ENCODE measurements around the gene BCS1L. TPM values are rescaled to one million over a fixed set of nuclear protein-coding genes. Genes with fewer than 3 reads are reported as not detected.

BCS1L gene
- total and polyA plus RNA-seq, 7 experiments from 2014 or later: 15.5 to 62.0 (median 27.6) TPM

DNA sequence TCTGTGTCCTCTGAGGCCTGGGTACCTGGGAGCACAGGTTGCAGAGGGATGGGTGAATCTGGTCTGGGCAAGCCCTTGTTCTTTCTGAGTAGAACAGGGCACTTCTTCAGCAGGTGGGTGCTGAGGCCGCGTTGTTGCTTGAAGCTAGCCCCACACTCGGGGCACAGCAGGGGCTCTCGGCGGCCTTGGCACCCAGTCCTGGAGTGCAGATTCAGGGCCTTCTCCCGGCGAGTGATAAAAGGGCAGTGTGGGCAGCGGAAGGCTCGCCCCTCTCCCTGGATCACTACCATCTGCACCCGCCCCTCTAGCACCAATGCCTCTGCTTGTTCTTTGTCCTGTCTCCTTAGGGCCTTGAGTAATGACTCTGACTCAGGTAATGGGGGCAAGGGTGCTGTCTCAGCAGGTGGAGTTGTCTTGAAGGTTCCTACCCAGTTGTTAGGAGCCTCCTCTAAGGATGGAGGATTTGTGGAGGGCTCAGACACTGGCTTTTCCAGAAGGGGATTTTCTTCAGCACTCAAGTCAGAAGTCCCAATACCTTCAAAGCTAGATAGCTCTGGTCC is 15.7 kb upstream of the BCS1L start:
- Mint-ChIP-seq H3K4me3 (no peak overlapping the region), H3K4me1 (peaks cover 0 to 14% (median 12%) of the 10 kb centered on the region in 7 donors), H3K9me3 (no peaks in the 10 kb centered on the region), H3K27me3 (no peaks in the 10 kb centered on the region), H3K27ac (no peak overlapping the region), H3K36me3 (peaks cover 5 to 36% (median 22%) of the 10 kb centered on the region in 5 donors)
- Histone ChIP-seq H3K36me3 (ENCODE audit: control insufficient read depth in 2 of 3, insufficient read depth in 3 of 3, low read length in 3 of 3) (peaks cover 24 to 78% (median 40%) of the 10 kb centered on the region in 3 experiments), H3K9me3 (ENCODE audit: control insufficient read depth in 2 of 3, low read length in 3 of 3) (no peaks in the 10 kb centered on the region), H3K4me3 (ENCODE audit: low read length) (no peak overlapping the region), H3K4me1 (ENCODE audit: control insufficient read depth in 2 of 2, insufficient read depth in 2 of 2, low read length in 2 of 2) (peaks cover 0 to 7% of the 10 kb centered on the region in 2 donors), H3K27me3 (ENCODE audit: control insufficient read depth in 2 of 2, insufficient read depth in 2 of 2, low read length in 2 of 2) (no peaks in the 10 kb centered on the region), H3K27ac (ENCODE audit: low read depth, low read length) (no peak overlapping the region)
- intact Hi-C loops (cut with micrococcal nuclease): no loop called here
- no peak for DNase-seq
- ChIA-PET CTCF (interaction anchor here (1.1 kb wide), 1 partner anchor 335 kb away, joined by 10 read pairs; no protein-coding TSS in a partner anchor), POLR2A (no interaction called here)
- no peak for ATAC-seq

DNA sequence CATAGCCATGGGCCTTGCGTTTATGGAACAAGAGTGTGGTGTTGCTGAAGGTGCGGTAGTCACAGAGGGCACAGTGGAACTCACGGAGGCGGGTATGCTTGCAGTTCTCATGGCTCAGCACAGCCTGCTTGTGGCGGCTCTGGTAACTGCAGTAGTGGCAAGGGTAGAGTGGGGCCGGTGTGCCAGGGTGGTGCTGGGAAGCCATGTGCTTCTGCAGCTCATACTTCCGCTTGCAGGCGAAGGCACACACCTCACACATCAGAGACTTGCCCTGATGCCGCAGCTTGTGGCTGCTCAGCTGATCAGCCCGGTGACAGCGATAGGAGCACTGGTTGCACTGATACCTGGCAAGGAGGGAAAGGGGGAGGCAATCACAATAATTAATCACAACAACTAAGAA is 14.8 kb upstream of the BCS1L start:
- Mint-ChIP-seq H3K4me3 (no peak overlapping the region), H3K27ac (peak overlapping the region in 1 of 9 donors; percentile 52), H3K27me3 (no peaks in the 10 kb centered on the region), H3K36me3 (peaks cover 6 to 31% (median 17%) of the 10 kb centered on the region in 5 donors), H3K9me3 (no peaks in the 10 kb centered on the region), H3K4me1 (peaks cover 0 to 14% (median 12%) of the 10 kb centered on the region in 7 donors)
- Histone ChIP-seq H3K36me3 (ENCODE audit: control insufficient read depth in 2 of 3, insufficient read depth in 3 of 3, low read length in 3 of 3) (peaks cover 24 to 80% (median 36%) of the 10 kb centered on the region in 3 experiments), H3K27me3 (ENCODE audit: control insufficient read depth in 2 of 2, insufficient read depth in 2 of 2, low read length in 2 of 2) (no peaks in the 10 kb centered on the region), H3K27ac (ENCODE audit: low read depth, low read length) (no peak overlapping the region), H3K9me3 (ENCODE audit: control insufficient read depth in 2 of 3, low read length in 3 of 3) (no peaks in the 10 kb centered on the region), H3K4me1 (ENCODE audit: control insufficient read depth in 2 of 2, insufficient read depth in 2 of 2, low read length in 2 of 2) (peaks cover 0 to 7% of the 10 kb centered on the region in 2 donors), H3K4me3 (ENCODE audit: low read length) (no peak overlapping the region)
- POLR2A ChIA-PET: interaction anchor here (0.5 to 1.6 kb wide), 2 partner anchors 15 to 84 kb away, joined by 3 to 5 read pairs; partner anchors contain the start of genes BCS1L and ZNF142
- intact Hi-C loops (cut with micrococcal nuclease): no loop called here
- no peak for DNase-seq
- no peak for ATAC-seq
- CTCF ChIA-PET: interaction anchor here (1.1 kb wide), 1 partner anchor 336 kb away, joined by 10 read pairs; no protein-coding TSS in a partner anchor

DNA sequence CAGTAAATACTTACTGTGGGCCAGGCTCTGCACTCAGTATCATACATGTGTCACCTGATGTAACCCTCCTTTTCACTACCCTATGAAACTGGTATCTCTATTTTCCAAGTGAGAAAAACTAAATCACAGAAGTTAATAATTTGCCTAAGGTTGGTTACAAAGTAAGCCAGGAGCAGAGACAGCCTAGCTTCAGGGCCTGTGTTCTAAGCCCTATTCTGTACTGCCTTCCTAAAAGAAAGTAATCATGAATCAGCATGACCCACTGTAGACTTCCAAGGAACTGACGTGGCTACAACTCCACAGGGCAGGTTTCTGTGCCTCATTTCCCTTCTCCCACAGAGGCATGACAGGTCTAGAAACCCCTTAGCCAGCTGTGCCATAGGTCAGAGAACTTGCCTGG is 14.4 kb upstream of the BCS1L start:
- ChIA-PET CTCF (no interaction called here), POLR2A (interaction anchor here (0.5 to 1.6 kb wide), 2 partner anchors 14 to 83 kb away, joined by 3 to 5 read pairs; partner anchors contain the start of genes BCS1L and ZNF142)
- H3K27me3 Mint-ChIP-seq: no peaks in the 10 kb centered on the region
- peaks cover 0 to 14% (median 12%) of the 10 kb centered on the region in 7 donors for H3K4me1 Mint-ChIP-seq
- Histone ChIP-seq H3K27ac (ENCODE audit: low read depth, low read length) (no peak overlapping the region), H3K4me1 (ENCODE audit: control insufficient read depth in 2 of 2, insufficient read depth in 2 of 2, low read length in 2 of 2) (peaks cover 0 to 7% of the 10 kb centered on the region in 2 donors), H3K4me3 (ENCODE audit: low read length) (no peak overlapping the region), H3K9me3 (ENCODE audit: control insufficient read depth in 2 of 3, low read length in 3 of 3) (no peaks in the 10 kb centered on the region), H3K27me3 (ENCODE audit: control insufficient read depth in 2 of 2, insufficient read depth in 2 of 2, low read length in 2 of 2) (no peaks in the 10 kb centered on the region), H3K36me3 (ENCODE audit: control insufficient read depth in 2 of 3, insufficient read depth in 3 of 3, low read length in 3 of 3) (peaks cover 22 to 80% (median 34%) of the 10 kb centered on the region in 3 experiments)
- H3K36me3 Mint-ChIP-seq: peaks cover 6 to 31% (median 17%) of the 10 kb centered on the region in 5 donors
- ATAC-seq: no peak
- no peaks in the 10 kb centered on the region for H3K9me3 Mint-ChIP-seq
- no peak overlapping the region for H3K4me3 Mint-ChIP-seq
- DNase-seq: no peak
- intact Hi-C loops (cut with micrococcal nuclease): no loop called here
- no peak overlapping the region for H3K27ac Mint-ChIP-seq

DNA sequence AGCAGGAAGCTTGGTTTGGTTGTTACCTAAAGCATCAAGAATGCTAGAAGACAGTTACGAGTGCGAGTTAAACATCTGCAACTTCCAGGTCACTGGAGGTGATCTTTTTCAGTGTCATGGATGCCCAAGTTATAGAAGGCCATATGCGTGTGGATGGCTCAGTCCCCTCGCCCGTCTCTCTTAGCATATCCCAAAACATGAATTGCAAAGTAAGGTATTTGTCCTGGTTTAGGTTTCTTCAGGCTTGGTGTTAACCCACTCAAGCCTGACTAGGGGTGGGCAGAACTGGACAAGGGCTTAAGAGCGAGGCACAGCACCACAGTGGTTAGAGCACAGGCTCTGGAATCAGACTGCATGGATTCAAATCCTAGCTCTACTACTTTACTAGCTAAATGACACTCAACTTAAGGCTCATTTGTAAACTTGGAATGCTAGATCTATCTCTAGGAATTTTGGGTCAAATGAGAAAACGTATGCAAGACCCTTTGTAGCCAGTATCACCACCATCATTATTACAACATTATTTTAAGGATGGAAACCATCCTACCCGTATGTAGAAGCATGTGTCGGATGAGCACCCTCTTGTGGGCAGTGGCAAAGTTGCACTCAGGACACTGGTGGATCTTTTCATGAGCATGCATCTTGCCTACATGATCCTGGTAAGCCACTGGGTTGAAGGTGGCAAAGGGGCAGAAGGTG is 11.2 kb upstream of the BCS1L start:
- Mint-ChIP-seq H3K36me3 (peaks cover 11 to 31% (median 20%) of the 10 kb centered on the region in 5 donors), H3K4me3 (peak overlapping the region in 1 of 10 donors; percentile 7), H3K4me1 (peaks cover 0 to 14% (median 12%) of the 10 kb centered on the region in 7 donors), H3K27me3 (no peaks in the 10 kb centered on the region), H3K9me3 (no peaks in the 10 kb centered on the region), H3K27ac (peak overlapping the region in 1 of 9 donors; percentile 35)
- Histone ChIP-seq H3K4me1 (ENCODE audit: control insufficient read depth in 2 of 2, insufficient read depth in 2 of 2, low read length in 2 of 2) (peaks cover 0 to 7% of the 10 kb centered on the region in 2 donors), H3K27me3 (ENCODE audit: control insufficient read depth in 2 of 2, insufficient read depth in 2 of 2, low read length in 2 of 2) (no peaks in the 10 kb centered on the region), H3K36me3 (ENCODE audit: control insufficient read depth in 2 of 3, insufficient read depth in 3 of 3, low read length in 3 of 3) (peaks cover 29 to 80% (median 31%) of the 10 kb centered on the region in 3 experiments), H3K9me3 (ENCODE audit: control insufficient read depth in 2 of 3, low read length in 3 of 3) (no peaks in the 10 kb centered on the region), H3K4me3 (ENCODE audit: low read length) (no peak overlapping the region), H3K27ac (ENCODE audit: low read depth, low read length) (no peak overlapping the region)
- ATAC-seq: peak; percentile 91
- ChIA-PET POLR2A (interaction anchor here (0.6 to 0.7 kb wide), 2 partner anchors 63 to 328 kb away, joined by 3 read pairs; no protein-coding TSS in a partner anchor), CTCF (interaction anchor here (0.5 to 1.8 kb wide), 8 partner anchors 9 to 721 kb away, joined by 3 to 5 read pairs (median 4); partner anchors contain the start of genes BCS1L, RNF25, STK36 and ZNF142)
- intact Hi-C loops (cut with micrococcal nuclease): loop anchor here (1.0 to 2.0 kb wide), 10 partner anchors 79 to 356 kb away; partner anchors contain the start of genes CNOT9 (in 1 of the 2), CTDSP1 (in 1 of the 2), TMBIM1 (in 1 of the 2) and USP37 (in 1 of the 2)
- peak; percentile 15 to 55 (median 46) for DNase-seq

DNA sequence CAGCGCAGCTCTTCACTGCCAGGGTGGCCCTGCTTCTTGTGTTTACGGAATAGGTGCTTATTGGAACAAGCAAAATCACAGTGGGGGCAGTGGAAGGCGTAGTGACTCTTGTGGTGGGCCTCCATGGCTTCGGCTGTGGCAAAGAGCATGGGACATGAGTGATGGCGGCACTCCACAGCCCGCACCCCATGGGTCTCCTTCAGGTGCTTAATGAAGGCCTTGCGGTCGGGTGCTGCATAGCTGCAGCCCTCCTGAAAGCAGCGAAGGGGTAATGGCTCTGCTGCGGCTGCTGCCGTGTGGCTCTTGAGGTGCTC is 10.7 kb upstream of the BCS1L start:
- CTCF ChIA-PET: interaction anchor here (0.8 to 1.8 kb wide), 3 partner anchors 10 to 23 kb away, joined by 3 to 5 read pairs (median 5); partner anchors contain the start of genes BCS1L, RNF25, STK36 and ZNF142
- intact Hi-C loops (cut with micrococcal nuclease): loop anchor here (1.0 to 2.0 kb wide), 10 partner anchors 80 to 356 kb away; partner anchors contain the start of genes CNOT9 (in 1 of the 2), CTDSP1 (in 1 of the 2), TMBIM1 (in 1 of the 2) and USP37 (in 1 of the 2)
- H3K27ac Mint-ChIP-seq: peak overlapping the region in 1 of 9 donors; percentile 35
- H3K4me1 ChIP-seq (ENCODE audit: control insufficient read depth in 2 of 2, insufficient read depth in 2 of 2, low read length in 2 of 2): peaks cover 0 to 7% of the 10 kb centered on the region in 2 donors
- H3K27ac ChIP-seq (ENCODE audit: low read depth, low read length): no peak overlapping the region
- H3K27me3 Mint-ChIP-seq: no peaks in the 10 kb centered on the region
- H3K4me1 Mint-ChIP-seq: peaks cover 0 to 14% (median 12%) of the 10 kb centered on the region in 7 donors
- POLR2A ChIA-PET: interaction anchor here (0.6 to 0.7 kb wide), 2 partner anchors 63 to 329 kb away, joined by 3 read pairs; no protein-coding TSS in a partner anchor
- no peak overlapping the region for H3K4me3 ChIP-seq (ENCODE audit: low read length)
- peaks cover 29 to 80% (median 31%) of the 10 kb centered on the region in 3 experiments for H3K36me3 ChIP-seq (ENCODE audit: control insufficient read depth in 2 of 3, insufficient read depth in 3 of 3, low read length in 3 of 3)
- H3K9me3 ChIP-seq (ENCODE audit: control insufficient read depth in 2 of 3, low read length in 3 of 3): no peaks in the 10 kb centered on the region
- no peaks in the 10 kb centered on the region for H3K27me3 ChIP-seq (ENCODE audit: control insufficient read depth in 2 of 2, insufficient read depth in 2 of 2, low read length in 2 of 2)
- no peak overlapping the region for H3K4me3 Mint-ChIP-seq
- H3K36me3 Mint-ChIP-seq: peaks cover 11 to 31% (median 20%) of the 10 kb centered on the region in 5 donors
- ATAC-seq (no peak), DNase-seq (no peak)
- H3K9me3 Mint-ChIP-seq: no peaks in the 10 kb centered on the region

DNA sequence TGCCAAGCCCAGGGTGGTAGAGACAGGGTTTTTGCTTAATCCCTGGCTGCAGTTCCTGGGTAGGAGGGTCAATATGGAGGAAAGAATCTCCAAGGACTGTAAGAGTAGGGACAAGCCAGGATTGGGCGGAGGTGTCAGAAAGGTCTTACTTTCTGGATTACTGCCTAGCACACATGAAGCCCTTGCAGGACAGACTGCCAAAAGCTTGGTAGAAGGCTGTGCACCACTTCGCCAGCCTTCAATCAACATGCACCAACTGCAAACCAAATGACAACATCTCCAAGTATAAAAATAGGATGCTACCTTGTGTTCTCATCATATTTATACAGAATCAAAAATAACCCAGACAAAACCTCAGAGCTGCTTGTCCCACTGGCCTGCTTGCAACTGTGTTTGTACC is 3.7 kb upstream of the BCS1L start:
- H3K4me3 ChIP-seq (ENCODE audit: low read length): no peak overlapping the region
- H3K27ac ChIP-seq (ENCODE audit: low read depth, low read length): no peak overlapping the region
- H3K4me1 Mint-ChIP-seq: peaks cover 25 to 40% (median 38%) of the 10 kb centered on the region in 7 donors
- H3K9me3 Mint-ChIP-seq: no peaks in the 10 kb centered on the region
- H3K4me1 ChIP-seq (ENCODE audit: control insufficient read depth in 2 of 2, insufficient read depth in 2 of 2, low read length in 2 of 2): peaks cover 7 to 15% of the 10 kb centered on the region in 2 donors
- peaks cover 4 to 19% (median 9%) of the 10 kb centered on the region in 5 donors for H3K36me3 Mint-ChIP-seq
- H3K9me3 ChIP-seq (ENCODE audit: control insufficient read depth in 2 of 3, low read length in 3 of 3): no peaks in the 10 kb centered on the region
- peak overlapping the region in 1 of 9 donors; percentile 62 for H3K27ac Mint-ChIP-seq
- H3K4me3 Mint-ChIP-seq: no peak overlapping the region
- ATAC-seq: no peak
- intact Hi-C loops (cut with micrococcal nuclease): loop anchor here in 1 of 2 donors (5.0 kb wide), 2 partner anchors 237 to 438 kb away; partner anchors contain the start of gene ARPC2
- no peaks in the 10 kb centered on the region for H3K27me3 ChIP-seq (ENCODE audit: control insufficient read depth in 2 of 2, insufficient read depth in 2 of 2, low read length in 2 of 2)
- POLR2A ChIA-PET: no interaction called here
- H3K27me3 Mint-ChIP-seq: no peaks in the 10 kb centered on the region
- CTCF ChIA-PET: no interaction called here
- no peak for DNase-seq
- peaks cover 6 to 58% (median 33%) of the 10 kb centered on the region in 3 experiments for H3K36me3 ChIP-seq (ENCODE audit: control insufficient read depth in 2 of 3, insufficient read depth in 3 of 3, low read length in 3 of 3)
